ENCODE data around the gene NUMB. TPM values are rescaled to one million over a fixed set of nuclear protein-coding genes. Genes with fewer than 3 reads are reported as not detected.
"Not testable (repeated sequence)": the region's sequence is repeated elsewhere in the genome, so short reads cannot be mapped to it uniquely, and the experiment has no call there.

The NUMB gene
- total and polyA plus RNA-seq, 12 donors = 24.6 to 63.3 (median 48.4) TPM

DNA sequence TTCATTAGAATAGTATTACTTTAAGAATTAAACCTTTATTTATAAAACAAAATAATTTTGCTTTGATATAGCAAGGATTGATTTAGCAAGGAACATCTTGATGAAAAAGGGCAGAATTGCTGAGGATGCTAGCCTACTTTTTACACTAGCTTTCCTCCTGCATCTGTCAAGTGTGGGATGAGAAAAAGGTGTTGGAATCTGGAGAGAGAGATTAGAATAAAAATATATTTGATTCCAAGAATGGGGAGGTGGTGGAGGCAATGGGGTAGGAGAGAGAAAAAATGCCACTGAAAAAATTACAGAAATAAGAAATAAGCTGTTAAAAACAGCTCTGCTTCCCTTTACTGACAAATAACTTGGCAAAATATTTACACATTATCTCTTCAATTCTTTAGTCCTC is 98.9 kb downstream of the NUMB start:
- intact Hi-C loops (cut with DNase I) = no loop called here
- Histone ChIP-seq H3K4me3 (no peak overlapping the region), H3K4me1 (replicated peaks in 1 of 2) (no peaks in the 10 kb centered on the region), H3K36me3 (replicated peaks in 1 of 2) (no peaks in the 10 kb centered on the region), H3K9me3 (replicated peaks in 1 of 3) (no peaks in the 10 kb centered on the region), H3K27ac (no peak overlapping the region), H3K27me3 (no peaks in the 10 kb centered on the region)
- TF ChIP-seq POLR2A (IDR thresholded peaks at IDR 0.05) = no peak
- TF ChIP-seq, protein P1, sequence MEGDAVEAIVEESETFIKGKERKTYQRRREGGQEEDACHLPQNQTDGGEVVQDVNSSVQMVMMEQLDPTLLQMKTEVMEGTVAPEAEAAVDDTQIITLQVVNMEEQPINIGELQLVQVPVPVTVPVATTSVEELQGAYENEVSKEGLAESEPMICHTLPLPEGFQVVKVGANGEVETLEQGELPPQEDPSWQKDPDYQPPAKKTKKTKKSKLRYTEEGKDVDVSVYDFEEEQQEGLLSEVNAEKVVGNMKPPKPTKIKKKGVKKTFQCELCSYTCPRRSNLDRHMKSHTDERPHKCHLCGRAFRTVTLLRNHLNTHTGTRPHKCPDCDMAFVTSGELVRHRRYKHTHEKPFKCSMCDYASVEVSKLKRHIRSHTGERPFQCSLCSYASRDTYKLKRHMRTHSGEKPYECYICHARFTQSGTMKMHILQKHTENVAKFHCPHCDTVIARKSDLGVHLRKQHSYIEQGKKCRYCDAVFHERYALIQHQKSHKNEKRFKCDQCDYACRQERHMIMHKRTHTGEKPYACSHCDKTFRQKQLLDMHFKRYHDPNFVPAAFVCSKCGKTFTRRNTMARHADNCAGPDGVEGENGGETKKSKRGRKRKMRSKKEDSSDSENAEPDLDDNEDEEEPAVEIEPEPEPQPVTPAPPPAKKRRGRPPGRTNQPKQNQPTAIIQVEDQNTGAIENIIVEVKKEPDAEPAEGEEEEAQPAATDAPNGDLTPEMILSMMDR (IDR thresholded peaks at IDR 0.05) = no peak
- DNase-seq = no peak

DNA sequence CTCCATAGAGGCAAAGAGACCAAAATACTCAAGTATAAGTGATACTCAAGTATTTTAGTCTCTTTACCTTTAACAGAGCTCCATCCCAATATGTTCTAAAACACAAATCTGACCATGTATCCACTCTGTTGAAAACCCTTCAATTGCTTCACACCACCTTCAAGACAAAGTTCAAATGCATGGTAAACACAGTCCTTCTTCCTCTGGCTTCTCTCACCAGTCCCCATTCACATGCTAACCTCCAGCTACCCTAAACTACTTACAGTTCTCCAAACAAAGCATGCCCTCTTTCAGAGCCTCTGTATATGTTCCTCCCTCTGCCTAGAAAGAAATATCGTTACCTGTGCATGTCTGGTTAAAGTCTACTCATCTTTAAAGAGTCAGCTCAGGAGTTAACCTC is 100.2 kb downstream of the NUMB start:
- 88 to 94% (median 92%) methylated on average over 1 of the region's 1 CpG for WGBS, 4 donors
- no peak for DNase-seq
- intact Hi-C loops (cut with DNase I) = no loop called here
- no peaks in the 10 kb centered on the region for H3K9me3 ChIP-seq (replicated peaks in 1 of 3)
- no peak for TF ChIP-seq POLR2A (IDR thresholded peaks at IDR 0.05)
- TF ChIP-seq, protein P1 (IDR thresholded peaks at IDR 0.05) = no peak
- no peaks in the 10 kb centered on the region for H3K4me1 ChIP-seq (replicated peaks in 1 of 2)
- no peaks in the 10 kb centered on the region for H3K36me3 ChIP-seq (replicated peaks in 1 of 2)
- no peak overlapping the region for H3K27ac ChIP-seq
- no peak overlapping the region for H3K4me3 ChIP-seq
- H3K27me3 ChIP-seq = no peaks in the 10 kb centered on the region

DNA sequence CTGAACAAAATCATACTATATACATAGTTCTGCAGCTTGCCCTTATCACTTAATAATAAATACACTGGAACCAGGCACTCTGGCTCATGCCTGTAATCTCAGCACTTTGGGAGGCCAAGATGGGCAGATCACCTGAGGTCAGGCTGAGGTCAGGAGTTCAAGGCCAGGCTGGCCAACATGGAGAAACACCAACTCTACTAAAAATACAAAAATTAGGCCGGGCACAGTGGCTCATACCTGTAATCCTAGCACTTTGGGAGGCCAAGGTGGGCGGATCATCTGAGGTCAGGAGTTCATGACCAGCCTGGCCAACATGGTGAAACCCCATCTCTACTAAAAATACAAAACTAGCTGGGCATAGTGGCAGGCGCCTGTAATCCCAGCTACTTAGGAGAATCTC is 109.3 kb downstream of the NUMB start:
- H3K4me1 ChIP-seq (replicated peaks in 1 of 2); DNase-seq; H3K4me3 ChIP-seq; H3K27ac ChIP-seq; intact Hi-C loops (cut with DNase I); H3K9me3 ChIP-seq (replicated peaks in 1 of 3); H3K36me3 ChIP-seq (replicated peaks in 1 of 2); H3K27me3 ChIP-seq: not testable (repeated sequence)
- WGBS, 4 donors = 82 to 93% (median 84%) methylated on average over 3 of the region's 3 CpGs

DNA sequence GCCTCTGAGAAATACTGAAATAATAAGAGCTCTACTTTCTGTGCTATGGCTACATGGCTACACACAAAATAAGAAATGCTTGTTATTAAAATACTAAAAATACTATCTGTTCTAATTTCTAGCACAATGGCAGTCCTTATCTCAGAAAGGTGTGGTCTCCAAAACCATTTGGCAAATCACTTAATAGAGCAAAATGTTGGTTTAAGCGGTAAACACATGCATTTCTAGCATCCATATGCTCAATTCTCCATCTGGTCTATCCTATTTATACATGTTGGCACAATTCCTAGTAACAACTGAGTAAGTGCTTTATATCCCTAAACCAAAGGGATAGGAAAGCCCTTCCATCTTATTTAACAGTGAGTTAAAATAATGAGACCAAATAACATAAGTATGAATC is 114.0 kb downstream of the NUMB start:
- no peak overlapping the region for H3K4me3 ChIP-seq
- H3K4me1 ChIP-seq (replicated peaks in 1 of 2) = no peaks in the 10 kb centered on the region
- no peak overlapping the region for H3K27ac ChIP-seq
- DNase-seq = no peak
- WGBS, 4 donors = 89 to 92% (median 90%) methylated on average over 1 of the region's 1 CpG
- H3K9me3 ChIP-seq (replicated peaks in 1 of 3) = no peaks in the 10 kb centered on the region
- H3K36me3 ChIP-seq (replicated peaks in 1 of 2) = no peaks in the 10 kb centered on the region
- intact Hi-C loops (cut with DNase I) = no loop called here
- TF ChIP-seq POLR2A (IDR thresholded peaks at IDR 0.05) = no peak
- TF ChIP-seq, protein P1 (IDR thresholded peaks at IDR 0.05) = no peak
- no peaks in the 10 kb centered on the region for H3K27me3 ChIP-seq

DNA sequence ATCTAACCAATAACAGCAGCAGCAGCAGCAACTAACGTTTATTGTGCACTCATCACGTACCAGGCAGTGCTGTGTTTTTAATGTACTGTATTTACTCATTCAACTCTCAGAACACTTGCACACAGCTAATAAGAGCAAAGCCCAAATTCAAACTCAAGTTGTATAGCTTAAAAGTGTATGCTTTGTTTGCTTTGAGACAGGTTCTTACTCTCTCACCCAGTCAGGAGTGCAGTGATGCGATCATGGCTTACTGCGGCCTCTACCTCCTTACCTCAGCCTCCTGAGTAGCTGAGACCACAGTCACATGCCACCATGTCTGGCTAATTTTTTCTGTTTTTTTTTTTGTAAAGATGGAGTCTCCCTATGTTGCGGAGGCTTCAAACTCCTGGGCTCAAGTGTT is 115.7 kb downstream of the NUMB start:
- DNase-seq = no peak
- H3K27ac ChIP-seq = no peak overlapping the region
- no peaks in the 10 kb centered on the region for H3K4me1 ChIP-seq (replicated peaks in 1 of 2)
- no peaks in the 10 kb centered on the region for H3K36me3 ChIP-seq (replicated peaks in 1 of 2)
- TF ChIP-seq, protein P1 (IDR thresholded peaks at IDR 0.05) = no peak
- no peak for TF ChIP-seq POLR2A (IDR thresholded peaks at IDR 0.05)
- WGBS, 4 donors = 81 to 87% (median 85%) methylated on average over 5 of the region's 5 CpGs
- intact Hi-C loops (cut with DNase I) = no loop called here
- H3K9me3 ChIP-seq (replicated peaks in 1 of 3) = no peaks in the 10 kb centered on the region
- H3K27me3 ChIP-seq = no peaks in the 10 kb centered on the region
- H3K4me3 ChIP-seq = no peak overlapping the region

Data from adrenal gland (tissue), 12 donors.